NB4 (cell line): Measurements from ENCODE around the gene STK32B.

Source experiments
- POLR2A ChIP-seq: IDR thresholded peaks from 2 replicates; pipeline ENCODE4 v1.6.1; 2011; ENCODE audit warnings: mild to moderate bottlenecking; ENCODE audit not compliant: insufficient read length; ENCODE audit errors: extremely low read depth
- TF ChIP-seq, protein P1 (sequence below): IDR thresholded peaks from one replicate; pipeline ENCODE4 v1.5.1; 2012; ENCODE audit warnings: low read depth, low read length
- TF ChIP-seq, protein P2 (sequence below): IDR thresholded peaks from 2 replicates; pipeline ENCODE4 v1.6.1; 2011; ENCODE audit warnings: low read depth, low read length

DNA sequence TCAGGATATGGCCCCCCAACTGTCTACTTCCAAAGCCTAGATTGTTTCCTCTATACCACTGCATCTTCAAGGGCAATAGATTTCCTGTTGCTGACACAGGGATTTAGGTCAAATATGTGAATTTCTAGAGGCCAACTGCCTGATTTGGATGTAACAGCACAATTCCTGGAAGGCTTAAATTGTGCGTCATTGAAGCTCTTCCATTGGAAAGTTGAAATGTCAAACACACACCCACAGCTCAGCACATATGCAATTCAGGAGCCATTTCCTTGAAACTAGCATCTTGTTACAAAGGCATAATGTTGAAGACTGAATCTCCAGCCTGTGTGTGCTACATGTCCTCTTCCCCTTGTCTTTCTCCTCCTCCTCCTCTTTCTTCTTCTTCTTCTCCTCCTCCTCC is 158.6 kb downstream of the STK32B start:
- TF ChIP-seq POLR2A: no peak
- TF ChIP-seq, protein P1, sequence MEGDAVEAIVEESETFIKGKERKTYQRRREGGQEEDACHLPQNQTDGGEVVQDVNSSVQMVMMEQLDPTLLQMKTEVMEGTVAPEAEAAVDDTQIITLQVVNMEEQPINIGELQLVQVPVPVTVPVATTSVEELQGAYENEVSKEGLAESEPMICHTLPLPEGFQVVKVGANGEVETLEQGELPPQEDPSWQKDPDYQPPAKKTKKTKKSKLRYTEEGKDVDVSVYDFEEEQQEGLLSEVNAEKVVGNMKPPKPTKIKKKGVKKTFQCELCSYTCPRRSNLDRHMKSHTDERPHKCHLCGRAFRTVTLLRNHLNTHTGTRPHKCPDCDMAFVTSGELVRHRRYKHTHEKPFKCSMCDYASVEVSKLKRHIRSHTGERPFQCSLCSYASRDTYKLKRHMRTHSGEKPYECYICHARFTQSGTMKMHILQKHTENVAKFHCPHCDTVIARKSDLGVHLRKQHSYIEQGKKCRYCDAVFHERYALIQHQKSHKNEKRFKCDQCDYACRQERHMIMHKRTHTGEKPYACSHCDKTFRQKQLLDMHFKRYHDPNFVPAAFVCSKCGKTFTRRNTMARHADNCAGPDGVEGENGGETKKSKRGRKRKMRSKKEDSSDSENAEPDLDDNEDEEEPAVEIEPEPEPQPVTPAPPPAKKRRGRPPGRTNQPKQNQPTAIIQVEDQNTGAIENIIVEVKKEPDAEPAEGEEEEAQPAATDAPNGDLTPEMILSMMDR: no peak
- TF ChIP-seq, protein P2, sequence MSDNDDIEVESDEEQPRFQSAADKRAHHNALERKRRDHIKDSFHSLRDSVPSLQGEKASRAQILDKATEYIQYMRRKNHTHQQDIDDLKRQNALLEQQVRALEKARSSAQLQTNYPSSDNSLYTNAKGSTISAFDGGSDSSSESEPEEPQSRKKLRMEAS: no peak
